NCI-H128 (cell line): Measurements from ENCODE around the gene LMAN2L.
"Not testable (repeated sequence)": the region's sequence is repeated elsewhere in the genome, so short reads cannot be mapped to it uniquely, and the experiment has no call there.

ENCODE experiments used
- DNase-seq: peaks from one replicate; lab custom pipeline; 2025; ENCODE audit not compliant: unreplicated experiment; lab: John Stamatoyannopoulos, UW

Gene LMAN2L

DNA sequence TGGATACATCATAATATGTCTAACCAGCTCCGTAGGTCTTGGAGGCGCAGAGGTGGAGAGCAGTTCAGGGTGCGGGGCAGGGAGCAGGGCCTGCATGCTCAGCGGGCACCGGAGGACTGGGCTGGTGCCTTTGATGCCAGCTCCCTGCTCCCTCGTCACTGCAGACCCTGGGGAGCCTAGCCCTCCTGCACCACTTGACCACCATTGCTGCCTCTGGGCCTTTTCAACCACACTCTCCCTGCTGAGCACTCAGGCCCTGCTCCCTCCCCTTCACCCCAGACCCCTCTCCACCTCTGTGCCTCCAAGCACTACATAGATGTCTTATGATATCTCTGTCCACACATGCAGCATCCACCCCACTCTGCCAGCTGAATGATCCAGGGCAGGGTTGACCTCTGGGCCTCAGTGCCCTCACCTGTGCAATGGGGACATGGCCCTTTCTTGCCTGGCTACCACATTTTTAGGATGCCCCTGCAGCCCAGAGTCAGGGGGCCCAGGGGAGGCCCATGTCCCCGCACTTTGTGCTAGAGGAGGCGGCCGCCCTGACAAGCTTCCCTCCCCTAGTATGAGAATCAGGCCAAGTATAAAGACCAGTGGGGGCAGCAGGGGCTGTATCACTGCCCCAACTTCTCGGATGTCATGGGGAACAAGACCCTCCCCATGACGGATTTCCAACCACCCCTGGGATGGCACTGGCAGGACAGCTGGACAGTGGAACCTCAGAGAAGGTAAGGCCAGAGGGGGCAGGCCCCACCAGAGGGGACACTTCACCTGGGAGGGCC is 51.0 kb downstream of the LMAN2L start:
- no peak for DNase-seq

DNA sequence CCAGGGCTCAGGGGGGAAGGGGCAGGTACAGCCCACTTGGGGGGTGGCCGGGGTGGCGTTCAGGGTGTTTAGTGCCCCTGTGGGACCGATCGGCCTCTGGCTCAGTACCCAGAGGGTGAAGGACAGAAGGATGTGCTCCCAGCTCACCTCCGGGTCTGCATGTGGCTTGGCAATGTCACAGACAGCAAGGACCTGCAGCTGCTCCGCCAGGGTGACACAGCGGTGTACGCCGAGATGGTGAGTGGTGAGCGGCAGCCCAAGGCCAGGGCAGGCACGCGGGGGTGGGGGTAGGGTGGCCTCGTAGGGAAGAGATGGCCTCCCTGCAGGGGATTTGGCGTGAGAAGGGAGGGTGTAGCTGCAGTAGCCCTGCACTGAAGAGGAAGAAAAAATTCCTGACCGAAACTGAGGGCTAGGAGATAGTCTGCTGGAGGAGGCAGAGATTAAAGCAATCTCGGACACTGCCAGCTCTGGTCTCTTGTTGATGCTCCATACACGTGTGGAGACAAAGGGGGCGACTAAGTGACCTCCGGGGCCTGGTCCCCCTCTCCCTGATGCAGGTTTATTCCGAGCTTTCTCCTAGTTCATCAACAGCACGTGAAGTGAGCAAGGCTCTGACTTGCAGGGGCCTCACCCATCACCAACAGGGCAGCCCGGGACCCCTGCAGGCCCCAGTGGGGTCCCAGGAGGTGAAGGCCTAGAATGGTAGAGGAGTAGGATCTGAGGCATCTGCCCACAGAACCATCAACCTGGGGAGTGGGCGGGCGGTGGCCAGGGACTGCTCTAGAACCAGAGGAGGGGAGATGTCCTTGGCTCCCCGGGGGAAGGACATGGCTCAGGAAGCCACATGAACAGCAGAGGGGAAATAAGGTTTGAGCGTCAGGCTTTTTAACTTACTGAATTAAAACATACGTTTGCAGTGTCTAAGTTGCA is 51.9 kb downstream of the LMAN2L start:
- no peak for DNase-seq

DNA sequence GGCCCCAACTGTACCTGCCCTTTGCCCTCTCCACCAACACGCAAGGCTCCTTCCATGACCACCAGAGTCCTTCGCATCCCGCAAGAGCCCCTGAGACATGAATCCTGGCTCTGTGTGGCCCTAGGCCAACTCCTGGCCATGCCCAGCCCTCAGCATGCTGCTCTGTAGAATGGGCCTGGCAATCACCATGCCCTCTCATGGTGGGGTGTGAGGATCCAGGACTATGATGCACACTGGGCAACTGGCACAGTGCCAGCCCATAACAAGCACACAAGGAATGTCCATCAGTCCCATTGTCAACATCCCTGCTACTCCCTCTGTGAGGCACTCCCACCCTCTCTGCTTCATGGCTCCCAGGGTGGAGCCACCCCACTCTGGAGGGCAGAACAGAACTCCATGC is 52.6 kb downstream of the LMAN2L start:
- DNase-seq, result no peak

DNA sequence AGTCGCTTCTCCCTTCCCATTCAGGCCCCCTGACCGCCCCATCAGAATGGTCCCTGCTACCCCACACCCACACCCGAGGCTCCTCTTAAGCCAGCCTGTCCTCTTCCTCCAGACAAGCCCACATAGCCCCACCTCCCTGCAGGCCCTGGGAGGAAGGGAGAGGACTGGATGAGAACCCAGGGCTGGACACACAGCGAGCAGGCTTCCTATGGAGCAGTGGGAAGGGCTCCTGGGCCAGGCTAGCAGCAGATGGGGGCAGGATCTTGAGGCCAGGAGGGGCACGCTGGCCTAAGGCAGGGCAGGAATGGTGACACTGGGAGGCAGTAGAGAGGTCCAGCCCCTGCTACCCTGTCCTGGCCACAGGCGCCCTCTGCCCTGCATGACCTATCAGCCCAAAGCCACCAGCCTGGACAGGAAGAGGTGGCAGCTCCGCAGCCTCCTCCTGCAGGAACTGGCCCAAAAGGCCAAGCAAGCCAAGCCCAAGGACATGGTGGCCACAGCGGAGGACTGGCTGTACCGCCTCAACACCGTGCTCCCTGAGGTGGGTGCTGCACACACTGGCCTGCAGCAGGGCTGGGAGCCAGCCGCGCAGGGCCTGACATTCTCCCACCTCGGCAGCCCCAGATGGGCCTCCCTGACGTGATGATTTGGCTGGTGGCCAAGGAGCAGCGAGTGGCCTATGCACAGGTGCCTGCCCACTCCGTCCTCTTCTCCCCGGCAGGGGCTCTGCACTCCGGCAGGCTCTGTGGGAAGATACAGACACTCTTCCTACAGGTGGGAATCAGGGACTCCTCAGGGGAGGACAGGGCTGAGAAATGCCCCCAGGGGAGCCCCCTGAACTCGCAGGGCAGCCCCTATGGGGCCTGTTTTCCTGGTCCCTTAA is 54.0 kb downstream of the LMAN2L start:
- DNase-seq, result peak; percentile 13

DNA sequence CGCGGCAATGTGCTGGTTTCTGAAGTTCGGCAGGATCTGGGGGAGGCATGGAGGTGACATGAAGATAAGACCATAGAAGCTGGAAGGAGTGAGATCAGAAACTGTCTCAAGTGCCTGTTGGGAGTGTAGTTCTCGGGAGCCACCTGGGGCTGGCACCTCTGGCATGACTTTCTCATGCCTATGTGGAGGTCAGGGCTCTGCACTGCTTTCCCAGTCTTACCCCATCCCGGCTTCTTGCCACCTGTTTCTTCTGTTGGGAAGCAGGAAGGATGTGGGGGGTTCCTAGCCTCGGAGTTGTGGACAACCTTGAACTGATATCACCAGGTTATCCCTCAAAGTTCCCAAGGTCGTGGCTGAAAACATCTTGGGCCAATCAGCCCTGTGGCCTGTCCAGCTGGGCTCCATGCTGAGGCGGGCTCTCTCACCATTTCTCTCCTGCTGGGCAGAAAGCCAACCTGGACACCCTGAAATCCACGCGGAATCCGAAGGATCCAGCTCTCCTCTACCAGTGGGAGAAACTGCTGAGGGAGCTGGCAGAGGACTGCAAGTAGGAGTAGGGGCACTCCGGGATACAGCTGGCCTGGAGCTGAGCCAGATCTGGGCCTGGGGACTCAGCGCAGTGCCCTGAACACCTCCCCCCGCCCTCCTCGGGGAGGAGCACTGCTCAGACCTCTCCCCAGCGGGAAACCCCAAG is 54.8 kb downstream of the LMAN2L start:
- DNase-seq, result no peak

DNA sequence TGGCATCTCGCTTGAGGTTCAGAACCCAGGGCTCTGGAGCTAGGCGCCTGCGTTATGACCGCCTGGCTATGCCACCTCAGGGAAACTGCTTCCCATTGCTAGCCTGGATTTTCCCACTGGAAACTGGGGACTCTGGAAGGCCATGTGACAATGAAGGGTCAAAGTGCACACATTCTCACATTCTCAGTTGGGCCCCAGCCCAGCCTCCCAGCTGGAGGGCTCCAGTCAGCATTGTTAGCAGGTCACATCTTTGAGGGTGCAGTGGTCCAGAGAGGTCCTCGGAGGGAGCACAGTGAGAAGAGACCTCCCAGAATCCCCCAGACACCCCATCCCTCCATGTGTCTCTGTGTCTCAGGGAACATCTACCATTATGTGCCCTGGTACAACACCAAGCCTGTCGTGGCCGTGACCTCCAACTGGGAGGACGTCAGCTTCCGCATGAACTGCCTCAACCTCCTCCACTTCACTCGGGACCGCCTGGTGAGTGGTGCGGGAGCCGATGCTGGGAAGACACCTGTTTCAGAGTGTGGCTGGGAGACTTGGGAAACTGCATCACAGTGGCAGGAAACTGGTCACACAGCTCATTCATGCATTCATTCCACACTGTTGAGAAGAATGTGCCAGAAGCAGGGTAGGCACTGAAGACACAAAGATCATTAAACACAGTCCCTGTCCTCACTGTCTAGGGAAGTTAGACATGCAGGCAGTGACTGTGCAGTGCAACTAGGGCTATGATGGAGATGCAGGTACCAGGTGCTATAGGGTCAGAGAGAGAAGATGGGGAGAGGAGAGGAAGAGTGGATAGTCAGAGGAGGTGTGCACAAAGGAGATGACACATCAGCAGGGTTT is 55.7 kb downstream of the LMAN2L start:
- DNase-seq, result no peak

DNA sequence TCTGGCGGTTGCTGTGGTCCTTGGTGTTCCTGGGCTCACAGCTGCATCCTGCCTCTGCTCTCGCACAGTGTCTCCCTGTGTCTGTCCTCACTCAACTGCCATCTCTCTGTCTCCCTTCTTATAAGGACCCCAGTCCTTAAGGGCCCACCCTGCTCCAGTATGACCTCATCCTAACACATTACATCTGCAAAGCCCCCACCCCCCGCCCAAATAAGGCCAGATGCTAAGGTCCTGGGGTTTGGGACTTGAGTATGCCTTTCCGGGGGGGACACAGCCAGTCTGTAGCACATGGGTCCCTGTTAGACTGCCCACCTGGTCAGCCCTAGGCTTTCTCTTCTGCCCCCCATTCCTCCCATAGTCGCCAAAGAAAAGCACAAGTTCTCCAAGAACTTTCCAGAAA is 56.6 kb downstream of the LMAN2L start:
- DNase-seq, result no peak

DNA sequence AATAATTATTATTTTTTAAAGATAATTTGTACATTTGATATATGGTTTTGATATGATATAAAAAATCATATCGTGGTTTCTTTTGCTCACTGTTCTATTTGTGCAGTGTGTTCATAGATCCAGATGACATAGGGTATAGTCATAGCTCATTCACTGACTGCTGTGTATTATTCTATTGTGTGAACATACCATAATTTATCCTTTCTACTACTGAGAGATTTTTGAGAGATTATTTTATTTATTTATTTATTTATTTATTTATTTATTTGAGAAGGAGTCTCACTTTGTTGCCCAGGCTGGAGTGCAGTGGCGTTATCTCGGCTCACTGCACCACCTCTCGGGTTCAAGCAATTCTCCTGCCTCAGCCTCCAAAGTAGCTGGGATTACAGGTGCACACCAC is 58.3 kb downstream of the LMAN2L start:
- no peak for DNase-seq

DNA sequence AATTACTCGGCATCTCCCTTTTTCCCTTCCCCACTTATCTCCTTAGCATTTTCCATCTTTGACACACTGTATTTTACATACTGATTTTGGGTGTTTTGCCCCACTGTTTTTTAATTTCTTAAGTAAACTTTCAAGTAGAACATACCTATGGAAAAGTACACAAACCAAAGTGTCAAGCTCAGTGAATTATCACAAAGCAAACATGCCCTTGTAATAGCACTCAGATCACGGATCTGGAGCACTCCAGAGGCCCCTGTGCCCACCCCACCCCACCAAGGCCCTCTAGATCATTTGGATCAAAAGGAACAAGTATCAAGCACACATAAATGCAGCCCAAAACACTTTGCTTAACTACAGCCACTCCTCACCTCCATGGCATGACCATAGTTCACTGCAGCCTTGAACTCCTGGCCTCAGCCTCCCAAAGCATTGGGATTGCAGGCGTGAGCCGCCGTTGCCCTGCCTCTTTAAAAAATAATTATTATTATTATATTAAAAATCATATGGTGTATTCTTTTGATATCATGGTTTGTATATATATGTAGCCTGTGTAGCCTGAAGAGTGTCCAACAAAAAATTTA is 59.2 kb downstream of the LMAN2L start:
- no peak for DNase-seq

DNA sequence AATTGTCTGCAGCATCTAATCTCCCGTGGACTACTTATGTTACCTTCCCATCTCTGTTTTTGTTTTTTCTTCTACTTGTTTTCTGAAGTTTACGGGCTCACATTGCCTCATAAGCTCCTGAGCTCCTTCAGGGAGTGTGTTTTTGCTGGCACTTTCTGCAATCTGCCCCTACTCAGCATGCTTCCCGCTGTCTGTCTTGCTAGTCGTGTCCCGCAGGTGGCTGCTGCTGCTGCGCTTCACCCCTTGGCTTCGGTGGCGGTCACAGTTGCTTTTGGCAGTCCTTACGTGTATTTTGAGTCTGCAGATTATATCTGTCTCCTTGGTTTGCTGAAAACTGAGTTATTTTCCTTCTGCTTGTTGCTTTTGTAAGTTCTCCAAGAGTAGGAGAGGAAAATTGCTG is 60.0 kb downstream of the LMAN2L start:
- no peak for DNase-seq

DNA sequence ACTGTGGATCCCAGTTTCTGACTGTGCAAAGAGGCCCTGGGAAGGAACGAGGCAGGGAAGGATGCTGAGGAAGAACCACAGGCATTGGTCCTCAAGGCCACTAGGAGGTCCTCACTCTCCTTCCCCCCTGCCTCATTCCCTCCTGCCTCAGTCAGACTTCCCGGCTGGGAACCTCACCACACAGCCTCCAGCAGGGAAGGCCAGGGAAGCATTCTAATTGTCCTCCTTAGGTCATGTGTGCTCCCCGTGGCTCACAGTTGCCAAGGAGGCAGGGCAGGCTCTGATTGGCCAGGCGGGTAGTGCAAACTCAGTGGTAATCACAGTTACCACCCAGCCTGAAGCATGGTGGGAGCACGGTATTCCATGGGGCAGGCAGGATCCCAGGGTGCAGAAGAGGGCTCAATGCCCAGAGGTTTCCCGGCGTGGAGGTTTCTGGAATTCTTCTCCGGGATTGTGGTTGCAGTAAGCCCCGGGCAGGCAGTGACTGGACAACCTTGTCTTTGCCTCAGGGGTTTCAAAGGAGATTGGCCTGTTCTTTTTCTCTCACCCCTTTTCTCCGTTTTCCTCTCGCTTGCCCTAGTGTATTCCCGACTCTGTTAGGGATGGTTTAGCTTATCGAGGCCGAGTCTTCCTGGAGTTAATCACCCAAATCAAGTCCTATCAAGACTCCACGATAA is 70.2 kb downstream of the LMAN2L start:
- no peak for DNase-seq

DNA sequence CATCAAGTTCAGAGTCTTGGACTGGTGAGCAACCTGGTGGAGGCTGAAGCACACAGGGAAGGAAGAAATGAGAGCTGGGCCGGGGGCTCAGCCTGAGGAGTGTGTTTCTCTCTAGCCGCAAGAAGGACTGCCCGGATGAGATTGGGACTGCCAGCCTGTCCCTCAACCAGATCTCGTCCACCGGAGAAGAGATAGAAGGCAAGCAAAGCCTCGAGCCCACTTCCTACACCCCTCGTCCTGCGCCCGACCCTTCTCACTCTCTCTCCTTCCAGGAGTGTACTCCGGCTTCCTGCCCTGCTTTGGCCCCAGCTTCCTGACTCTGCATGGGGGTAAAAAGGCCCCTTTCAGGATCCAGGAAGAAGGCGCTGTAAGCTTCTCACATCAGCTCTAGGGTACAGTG is 71.1 kb downstream of the LMAN2L start:
- no peak for DNase-seq

DNA sequence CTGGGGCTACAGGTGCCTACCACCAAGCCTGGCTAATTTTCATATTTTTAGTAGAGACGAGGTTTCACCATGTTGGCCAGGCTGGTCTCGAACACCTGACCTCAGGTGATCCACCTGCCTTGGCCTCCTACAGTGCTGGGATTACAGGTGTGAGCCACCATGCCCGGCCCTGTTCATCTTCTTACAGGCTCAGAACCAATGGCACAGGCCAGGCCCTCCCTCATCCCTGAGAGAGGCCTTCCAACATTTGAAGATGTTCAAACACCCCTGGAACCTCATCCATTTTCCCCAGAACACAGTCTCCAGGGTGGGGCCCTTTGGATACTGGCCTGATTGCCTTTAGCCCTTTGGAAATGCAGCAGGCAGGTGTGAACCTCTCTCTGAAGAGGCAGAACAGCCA is 74.1 kb downstream of the LMAN2L start:
- DNase-seq, result not testable (repeated sequence)

DNA sequence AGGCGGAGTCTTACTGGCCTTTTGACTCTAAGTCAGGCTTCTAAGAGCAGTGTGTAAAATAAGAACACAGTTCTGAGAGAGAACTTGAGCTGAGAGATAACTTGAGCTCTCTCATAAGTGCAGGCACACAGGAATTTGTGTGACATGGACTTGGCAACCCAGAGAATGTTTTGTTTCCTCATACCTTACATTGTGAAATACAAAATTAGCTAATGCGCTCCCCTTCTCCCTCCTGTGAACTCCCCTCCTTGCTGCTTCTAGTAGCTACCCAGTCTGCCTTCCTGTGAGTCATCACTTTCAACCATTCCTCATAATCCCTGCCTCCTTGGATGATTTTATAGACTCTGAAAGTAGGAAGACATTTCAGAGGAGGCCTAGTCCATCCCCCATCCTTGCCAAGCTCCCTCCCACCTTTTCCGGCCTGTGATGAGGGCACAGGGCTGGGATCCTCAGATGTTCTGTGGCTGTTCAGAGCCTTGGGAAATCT is 74.7 kb downstream of the LMAN2L start:
- no peak for DNase-seq

DNA sequence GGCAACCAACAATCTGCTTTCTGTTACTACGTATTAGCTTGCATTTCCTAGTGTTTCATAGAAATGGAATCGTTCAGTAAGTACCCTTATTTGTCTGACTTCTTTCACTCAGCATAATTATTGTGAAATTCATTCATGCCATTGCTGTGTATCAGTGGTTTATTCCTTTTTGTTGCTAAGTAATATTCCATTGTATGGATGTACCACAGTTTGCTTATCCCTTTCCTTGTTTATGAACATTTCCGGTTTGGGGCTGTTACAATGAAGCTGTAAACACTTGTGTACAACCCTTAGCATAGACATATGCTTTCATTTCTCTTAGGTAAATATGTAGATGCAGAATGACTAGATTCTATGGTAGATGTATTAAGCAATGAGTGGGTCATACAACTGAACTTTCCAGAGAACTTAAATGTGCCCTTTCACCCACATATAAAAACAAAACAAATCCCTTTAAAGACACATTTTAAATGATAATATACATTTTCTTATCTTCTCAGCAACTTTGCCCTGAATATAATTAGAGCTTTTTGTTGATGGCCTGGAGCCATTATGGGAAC is 75.4 kb downstream of the LMAN2L start:
- DNase-seq, result no peak

DNA sequence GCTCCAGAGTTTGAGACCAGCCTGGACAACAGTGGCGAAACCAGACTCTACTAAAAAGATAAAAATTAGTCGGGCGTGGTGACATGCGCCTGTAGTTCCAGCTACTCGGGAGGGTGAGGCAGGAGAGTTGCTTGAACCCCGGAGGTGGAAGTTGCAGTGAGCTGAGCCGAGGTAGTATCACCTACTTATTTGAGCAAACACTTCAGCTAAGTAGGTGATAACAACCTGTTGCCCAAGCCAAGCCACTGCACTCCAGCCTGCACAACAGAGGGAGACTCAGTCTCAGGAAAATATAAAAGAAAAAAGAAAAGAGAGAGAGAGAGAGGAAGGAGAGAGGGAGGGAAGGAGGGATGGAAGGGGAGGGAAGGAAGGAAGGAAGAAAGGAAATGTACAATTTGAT is 76.0 kb downstream of the LMAN2L start:
- DNase-seq, result no peak

DNA sequence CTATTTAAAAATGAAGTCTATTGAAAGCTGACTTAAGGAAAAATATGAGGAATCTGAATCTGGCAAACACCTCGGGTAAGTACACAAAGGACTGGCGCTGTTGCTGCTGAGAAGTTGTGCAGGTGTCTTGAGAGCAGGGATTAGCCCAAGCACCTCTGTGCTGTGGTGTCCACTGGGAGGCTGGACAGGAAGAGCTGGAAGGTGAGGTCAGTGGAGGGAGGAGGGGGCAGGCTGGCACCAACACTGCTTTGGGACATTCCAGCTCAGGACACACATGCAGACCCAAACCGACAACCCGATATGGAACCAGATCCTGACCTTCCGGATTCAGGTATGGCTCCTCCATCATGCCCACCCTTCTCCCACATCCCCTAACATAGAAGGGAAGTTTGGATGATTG is 76.7 kb downstream of the LMAN2L start:
- no peak for DNase-seq

DNA sequence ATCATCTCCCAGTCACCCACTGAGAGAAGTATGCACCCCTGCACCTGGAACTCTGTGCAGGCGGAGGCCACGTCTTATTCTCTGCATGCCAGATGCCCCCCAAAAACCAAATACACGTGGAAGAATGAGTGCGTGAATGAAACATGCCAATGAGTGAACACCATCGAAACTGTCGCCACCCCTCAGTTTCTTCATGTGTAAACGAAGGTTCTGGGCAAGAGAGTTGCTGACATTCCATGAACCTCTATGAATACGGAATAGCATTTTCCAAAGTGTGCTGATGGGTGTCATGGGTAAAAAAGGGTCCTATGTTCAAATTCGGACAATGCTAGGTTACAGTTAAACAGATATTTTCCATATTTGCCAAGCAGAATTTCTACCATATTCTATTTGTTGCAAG is 77.5 kb downstream of the LMAN2L start:
- DNase-seq, result no peak
